Mucosa of gallbladder (tissue), 1 donor: ENCODE results near the gene PLBD1. TPM values are rescaled to one million over a fixed set of nuclear protein-coding genes. Genes with fewer than 3 reads are reported as not detected.
A peak's percentile ranks its signal among the peaks of the same experiment; 100 is the strongest.

Experiments used
- DNase-seq: peaks from one replicate; pipeline ENCODE4 v3.0.0-alpha.2; 2020; ENCODE audit warnings: low spot score
- total RNA-seq: library from RNA; stranded (reverse); gene quantifications from one replicate; pipeline ENCODE4 v1.2.1, GENCODE V29; 2021
- donor health status: DM: no; HTN: no; CAD: no.

Gene PLBD1, protein sequence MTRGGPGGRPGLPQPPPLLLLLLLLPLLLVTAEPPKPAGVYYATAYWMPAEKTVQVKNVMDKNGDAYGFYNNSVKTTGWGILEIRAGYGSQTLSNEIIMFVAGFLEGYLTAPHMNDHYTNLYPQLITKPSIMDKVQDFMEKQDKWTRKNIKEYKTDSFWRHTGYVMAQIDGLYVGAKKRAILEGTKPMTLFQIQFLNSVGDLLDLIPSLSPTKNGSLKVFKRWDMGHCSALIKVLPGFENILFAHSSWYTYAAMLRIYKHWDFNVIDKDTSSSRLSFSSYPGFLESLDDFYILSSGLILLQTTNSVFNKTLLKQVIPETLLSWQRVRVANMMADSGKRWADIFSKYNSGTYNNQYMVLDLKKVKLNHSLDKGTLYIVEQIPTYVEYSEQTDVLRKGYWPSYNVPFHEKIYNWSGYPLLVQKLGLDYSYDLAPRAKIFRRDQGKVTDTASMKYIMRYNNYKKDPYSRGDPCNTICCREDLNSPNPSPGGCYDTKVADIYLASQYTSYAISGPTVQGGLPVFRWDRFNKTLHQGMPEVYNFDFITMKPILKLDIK
- 41.9 TPM for total RNA-seq

DNA sequence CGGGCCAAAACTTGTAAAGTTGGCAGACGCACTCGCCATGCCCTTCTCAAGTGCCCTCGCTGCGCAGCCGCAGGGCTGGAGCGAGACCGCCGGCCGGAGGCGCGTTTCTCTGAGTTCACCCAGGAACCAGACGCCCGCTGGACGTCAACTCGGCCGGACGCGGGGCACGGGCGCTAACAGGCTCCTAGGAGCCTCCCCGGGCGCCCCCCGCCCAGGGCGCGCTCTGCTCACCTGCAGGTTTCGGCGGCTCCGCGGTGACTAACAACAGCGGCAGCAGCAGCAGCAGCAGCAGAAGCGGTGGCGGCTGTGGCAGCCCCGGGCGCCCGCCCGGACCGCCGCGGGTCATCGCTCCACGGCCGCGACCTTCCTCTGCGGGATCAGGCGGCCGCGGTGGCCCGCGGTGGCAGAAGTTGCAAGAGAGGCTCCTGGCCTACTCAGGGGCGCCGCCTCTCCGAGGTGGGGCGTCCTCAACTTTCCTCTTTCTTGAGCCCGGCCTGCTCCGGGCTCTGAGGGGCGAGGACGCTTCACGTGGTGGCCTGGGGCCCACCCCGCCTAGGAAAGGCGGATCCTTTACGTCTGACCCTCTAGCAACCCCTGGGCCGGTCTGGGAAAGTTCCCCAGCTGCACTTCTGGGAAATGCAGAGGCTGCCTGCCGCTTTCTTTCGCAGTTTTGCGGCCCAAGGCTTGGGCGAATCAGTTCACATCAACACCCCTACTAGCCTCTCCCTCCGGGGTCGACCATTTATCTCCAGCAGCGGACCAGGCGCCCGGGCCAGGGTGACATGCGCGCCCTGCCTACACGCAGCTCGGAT, at the start of gene PLBD1:
Gene PLBD1 (minus strand): TSS at position 533 of the 812 bp plus-strand sequence. CDS start 187 bp downstream, at position 346.
- peak; percentile 56 for DNase-seq

DNA sequence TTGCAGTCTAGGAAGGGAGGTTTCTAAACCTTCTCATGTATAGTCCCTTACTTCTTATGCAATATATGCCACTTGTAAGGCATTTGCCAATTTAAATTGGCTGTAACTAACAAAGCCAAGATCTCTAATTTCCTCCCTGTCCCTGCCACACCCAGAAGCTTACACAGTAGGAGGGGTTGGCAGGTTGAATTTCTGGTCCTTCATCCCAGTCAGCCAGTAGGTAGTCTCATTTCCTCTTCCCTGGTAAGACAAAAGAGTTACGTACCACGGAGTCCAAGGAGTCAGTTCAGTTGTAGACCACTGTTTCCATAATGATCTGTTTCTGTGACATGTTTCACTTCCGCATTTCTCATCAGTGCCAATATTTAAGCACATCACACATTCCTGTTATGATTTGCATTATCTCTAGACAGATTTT, 47.0 kb upstream of the PLBD1 start:
- peak; percentile 34 for DNase-seq

GRCh38 chr12:14613718-14614117, 46.0 kb upstream of the PLBD1 start:
- no peak for DNase-seq

DNA sequence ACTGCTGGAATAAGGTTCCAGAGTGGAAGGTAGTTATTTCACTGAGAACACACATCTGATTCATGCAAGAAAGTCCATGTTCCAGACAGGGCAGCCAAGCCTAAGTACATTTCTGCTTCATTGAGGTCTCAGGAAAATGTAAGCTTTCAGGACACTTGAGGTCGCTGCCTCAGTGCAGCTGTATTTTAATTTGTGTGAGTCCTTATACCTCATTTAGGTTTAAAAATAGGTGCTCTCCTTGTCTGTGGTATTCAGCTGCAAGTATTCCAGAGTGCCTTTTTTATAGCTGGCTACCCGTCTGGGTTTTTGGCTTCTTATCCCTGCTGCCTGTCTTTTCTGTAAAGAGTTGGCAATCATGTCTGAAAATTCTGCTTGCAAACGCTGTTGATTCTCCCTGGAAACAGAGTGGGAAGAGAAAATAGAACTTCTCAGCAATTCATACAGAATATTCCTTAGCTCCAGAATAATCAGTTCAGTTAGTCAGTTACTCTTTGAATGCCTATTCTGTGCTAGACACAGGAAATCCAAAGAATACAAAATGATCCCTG, 45.3 kb upstream of the PLBD1 start:
- no peak for DNase-seq

DNA sequence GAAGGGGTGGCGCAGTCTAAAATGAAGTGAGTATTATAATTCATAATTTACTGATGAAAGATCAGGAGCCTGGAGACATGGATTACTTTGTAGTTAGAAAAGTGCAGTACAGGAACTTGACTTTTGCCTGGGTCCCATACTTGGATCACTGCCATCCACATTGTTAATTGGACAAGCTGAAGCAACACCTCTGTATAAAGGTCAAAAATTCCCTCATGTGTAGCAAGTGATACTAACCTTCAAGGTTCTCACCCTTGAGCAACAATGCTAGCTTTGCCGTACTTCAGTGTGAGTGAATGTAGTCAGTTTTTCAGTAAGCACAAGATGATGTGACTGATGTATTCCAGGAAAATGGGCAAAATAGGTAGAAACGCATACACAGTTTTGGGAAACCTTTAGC, 44.6 kb upstream of the PLBD1 start:
- DNase-seq, result no peak

- no peak for DNase-seq
Measured at GRCh38 chr12:14611640-14612203, 44.0 kb upstream of the PLBD1 start.

DNA sequence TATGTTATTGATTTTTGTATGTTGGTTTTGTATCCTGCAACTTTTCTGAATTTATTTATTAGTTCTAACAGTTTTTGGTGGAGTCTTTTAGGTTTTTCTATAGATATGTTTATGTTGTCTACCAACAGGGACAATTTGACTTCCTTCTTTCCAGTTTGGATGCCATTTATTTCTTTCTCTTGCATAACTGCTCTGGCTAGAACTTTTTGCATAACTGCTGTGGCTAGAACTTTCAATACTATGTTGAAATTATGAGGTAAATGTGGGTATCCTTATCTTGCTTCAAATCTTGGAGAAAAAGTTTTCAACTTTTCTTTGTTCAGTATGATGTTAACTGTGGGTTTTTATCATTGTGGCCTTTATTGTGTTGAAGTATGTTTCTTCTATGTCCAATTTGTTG, 39.9 kb upstream of the PLBD1 start:
- DNase-seq, result no peak

DNA sequence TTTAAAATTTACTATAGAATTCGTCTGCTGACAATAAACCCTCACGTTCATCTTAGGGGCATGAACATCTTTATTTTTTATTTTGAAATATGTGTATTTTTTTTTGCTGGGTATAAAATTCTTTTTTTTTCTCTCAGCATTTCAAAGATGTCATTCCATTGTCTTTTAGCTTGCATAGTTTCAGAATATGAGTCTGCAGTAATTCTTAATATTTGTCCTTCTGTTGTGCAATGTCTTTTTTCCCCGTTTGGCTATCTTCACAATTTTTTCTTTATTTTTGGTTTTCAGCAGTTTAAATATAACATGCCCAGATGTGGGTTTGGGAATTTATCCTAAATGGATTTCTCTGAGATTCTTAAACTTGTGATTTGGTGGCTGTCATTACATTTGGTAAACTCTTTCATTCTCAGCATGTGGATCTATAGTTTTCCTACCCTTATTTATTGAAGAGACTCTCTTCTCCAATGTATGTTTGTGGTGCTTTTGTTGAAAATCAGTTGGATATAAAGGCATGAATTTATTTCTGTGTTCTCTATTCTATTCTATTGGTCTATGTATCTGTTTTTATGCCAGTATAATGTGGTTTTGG, 37.8 kb upstream of the PLBD1 start:
- no peak for DNase-seq

- no peak for DNase-seq
Measured at GRCh38 chr12:14601692-14602478, 34.2 kb upstream of the PLBD1 start.

DNA sequence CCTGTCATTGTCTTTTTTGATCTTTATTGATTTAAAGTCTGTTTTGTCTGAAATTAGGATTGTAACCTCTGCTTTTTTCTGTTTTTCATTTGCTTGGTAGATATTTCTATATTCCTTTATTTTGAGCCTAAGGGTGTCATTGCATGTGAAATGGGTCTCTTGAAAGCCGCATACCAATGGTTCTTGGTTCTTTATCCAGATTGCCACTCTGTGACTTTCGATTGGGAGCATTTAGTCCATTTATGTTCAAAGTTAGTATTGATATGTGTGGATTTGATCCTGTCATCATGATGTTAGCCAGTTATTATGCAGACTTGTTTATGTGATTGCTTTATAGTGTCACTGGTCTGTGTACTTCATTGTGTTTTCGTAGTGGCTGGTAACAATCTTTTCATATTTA, 29.8 kb upstream of the PLBD1 start:
- no peak for DNase-seq

- DNase-seq, result no peak
Measured at GRCh38 chr12:14591719-14592118, 24.0 kb upstream of the PLBD1 start.

DNA sequence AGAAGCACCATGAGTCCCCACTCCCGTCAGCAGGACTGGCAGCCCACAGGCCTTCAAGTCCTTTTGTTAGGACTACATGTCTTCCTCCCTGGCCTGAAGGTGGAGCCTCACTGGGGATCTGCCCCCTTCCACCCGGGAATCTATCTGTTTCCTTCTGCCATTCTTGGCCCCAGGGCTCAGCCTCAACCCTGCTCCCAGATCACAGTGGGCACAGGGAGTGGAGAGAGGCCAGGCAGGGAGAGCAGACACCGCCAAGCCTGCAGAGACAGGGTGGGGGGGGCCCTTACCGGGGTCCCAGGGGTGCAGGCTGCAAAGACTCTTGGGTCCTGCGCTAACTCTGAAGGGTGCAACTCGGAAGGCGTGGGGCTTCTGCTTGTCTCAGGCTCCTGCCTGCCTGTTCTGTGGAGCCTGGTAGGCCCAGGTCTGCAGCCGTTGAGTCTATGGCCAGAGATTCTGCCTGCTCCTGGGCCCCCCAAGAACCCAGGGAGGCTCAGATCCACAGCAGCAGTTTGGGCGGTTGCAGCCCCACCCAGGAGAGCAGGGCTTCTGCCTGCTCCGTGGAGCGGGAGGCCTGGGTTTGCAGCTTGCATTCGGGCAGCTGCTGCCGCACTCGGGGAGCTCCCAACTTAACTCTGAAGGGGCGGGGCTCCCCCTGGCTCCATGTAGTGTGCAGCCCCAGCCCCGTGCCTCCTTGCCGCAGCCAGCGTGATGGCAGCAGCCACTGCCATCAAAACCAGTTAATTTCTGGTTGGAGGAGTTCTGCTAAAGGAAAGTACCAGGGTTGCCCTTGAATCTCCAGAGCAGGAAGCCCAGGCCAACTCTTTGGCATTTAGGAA, 21.7 kb upstream of the PLBD1 start:
- no peak for DNase-seq

- no peak for DNase-seq
Measured at GRCh38 chr12:14588571-14588970, 20.9 kb upstream of the PLBD1 start.

DNA sequence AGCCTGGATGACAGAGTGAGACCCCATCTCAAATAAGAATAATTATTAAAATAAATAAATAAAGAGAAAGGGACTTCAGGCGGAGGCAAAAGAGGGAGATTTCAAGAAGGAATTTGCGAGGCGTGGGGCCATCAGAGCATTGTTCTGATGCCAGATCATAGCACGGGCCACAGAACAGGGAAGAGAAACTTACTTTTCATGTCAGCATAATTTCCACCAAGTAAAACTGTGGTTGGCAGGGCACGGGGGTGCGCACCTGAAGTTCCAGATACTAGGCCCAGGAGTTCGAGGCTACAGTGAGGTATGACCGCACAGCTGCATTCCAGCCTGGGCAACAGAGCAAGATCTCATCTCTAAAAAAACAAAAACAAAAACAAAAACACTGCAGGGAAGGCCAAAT, 11.0 kb upstream of the PLBD1 start:
- DNase-seq, result no peak

- DNase-seq, result no peak
Measured at GRCh38 chr12:14577344-14577743, 9.7 kb upstream of the PLBD1 start.

DNA sequence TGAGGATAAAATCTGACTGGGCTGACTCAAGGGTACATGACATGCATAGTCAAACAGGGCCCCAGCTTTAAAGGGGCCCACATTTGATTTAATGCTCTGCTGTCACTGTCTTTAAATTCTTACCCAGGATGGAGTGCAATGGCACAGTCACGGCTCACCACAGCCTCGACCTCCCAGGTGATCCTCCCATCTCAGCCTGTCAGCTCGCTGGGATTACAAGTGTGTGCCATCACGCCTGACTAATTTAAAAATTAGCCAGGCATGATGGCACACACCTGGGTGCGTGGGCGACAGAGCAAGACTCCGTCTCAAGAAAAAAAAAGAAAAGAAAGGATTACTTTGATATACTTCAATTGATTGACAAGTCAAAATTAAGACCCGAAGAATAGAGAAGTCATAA, 9.2 kb upstream of the PLBD1 start:
- no peak for DNase-seq

DNA sequence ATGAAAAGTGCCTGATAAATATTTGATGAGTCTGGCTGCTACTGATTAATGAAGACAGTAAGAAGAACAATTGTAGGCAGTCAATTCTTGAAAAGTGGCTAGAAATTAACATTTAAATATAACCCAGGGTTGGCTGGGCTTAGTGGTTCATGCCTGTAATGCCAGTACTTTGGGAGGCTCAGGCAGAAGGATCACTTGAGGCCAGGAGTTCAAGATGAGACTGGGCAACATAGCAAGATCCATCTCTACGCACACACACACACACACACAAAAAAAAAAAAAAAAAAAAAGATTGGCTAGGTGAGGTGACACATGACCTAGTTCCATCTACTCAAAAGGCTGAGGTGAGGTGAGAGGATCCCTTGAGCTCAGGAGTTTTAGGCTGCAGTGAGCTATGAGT, 7.9 kb upstream of the PLBD1 start:
- DNase-seq, result no peak

- DNase-seq, result no peak
Measured at GRCh38 chr12:14573118-14573517, 5.4 kb upstream of the PLBD1 start.

GRCh38 chr12:14572401-14572800, 4.7 kb upstream of the PLBD1 start:
- no peak for DNase-seq

DNA sequence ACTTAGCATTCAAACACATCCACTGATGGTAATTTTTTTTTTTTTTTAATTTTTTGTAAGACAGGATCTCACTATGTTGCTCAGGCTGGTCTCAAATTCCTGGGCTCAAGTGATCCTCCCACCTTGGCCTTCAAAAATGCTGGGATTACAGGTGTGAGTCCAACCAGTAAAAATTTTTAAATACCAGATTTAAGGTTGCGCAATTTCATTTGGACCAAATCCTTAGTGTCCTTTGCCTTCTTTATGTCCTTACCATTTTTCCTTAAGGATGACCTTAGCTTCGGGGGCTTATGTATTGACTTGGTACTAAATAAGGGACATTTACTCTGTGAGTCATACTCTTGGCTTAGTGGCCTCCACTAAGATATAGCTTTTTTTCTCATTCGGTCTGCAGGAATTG, 4.1 kb upstream of the PLBD1 start:
- no peak for DNase-seq
